SU-DHL-6 (cell line): ENCODE data around the gene SKA1.

Experiments
- CTCF ChIP-seq: fragments of 200-600 bp; sonication (generic); IDR thresholded peaks from one replicate; pipeline ENCODE4 v1.5.1; 2017; ENCODE audit warnings: antibody characterized with exemption, mild to moderate bottlenecking, low read length, moderate library complexity; ENCODE audit not compliant: insufficient read depth, poor library complexity, severe bottlenecking
- EZH2phosphoT487 ChIP-seq: fragments of 200-600 bp; sonication (generic), shearing (Covaris generic); conservative IDR thresholded peaks from 2 replicates; pipeline ENCODE4 v1.6.1; 2018; ENCODE audit warnings: mild to moderate bottlenecking, antibody characterized with exemption, low read length, moderate library complexity, mixed read lengths

- TF ChIP-seq CTCF (no peak), EZH2phosphoT487 (no peak)
Observed at GRCh38 chr18:50350699-50351098, 24.1 kb upstream of the SKA1 start.
